ENCODE measurements around the gene RSAD1. TPM values are rescaled to one million over a fixed set of nuclear protein-coding genes. Genes with fewer than 3 reads are reported as not detected.

Gene RSAD1
- total RNA-seq, 4 donors from 2014 or later = 18.7 to 25.9 (median 23.4) TPM

- DNase-seq (ENCODE audit: low spot score) (no peak), ATAC-seq (ENCODE audit: low FRiP score) (no peak)
- TF ChIP-seq CTCF (IDR thresholded peaks at IDR 0.05) = no peak
Observed at GRCh38 chr17:50513495-50513894, 34.8 kb downstream of the RSAD1 start.

GRCh38 chr17:50514388-50514787 lies 35.7 kb downstream of the RSAD1 start:
- ATAC-seq (ENCODE audit: low FRiP score) = no peak
- no peak for TF ChIP-seq CTCF (IDR thresholded peaks at IDR 0.05)
- DNase-seq (ENCODE audit: low spot score) = no peak

GRCh38 chr17:50514936-50515702 lies 36.5 kb downstream of the RSAD1 start:
- peak; percentile 35 for ATAC-seq (ENCODE audit: low FRiP score)
- no peak for DNase-seq (ENCODE audit: low spot score)
- TF ChIP-seq CTCF (IDR thresholded peaks at IDR 0.05) = no peak

GRCh38 chr17:50517011-50517410 lies 38.4 kb downstream of the RSAD1 start:
- ATAC-seq (ENCODE audit: low FRiP score) (no peak), DNase-seq (ENCODE audit: low spot score) (no peak)
- no peak for TF ChIP-seq CTCF (IDR thresholded peaks at IDR 0.05)

- DNase-seq (ENCODE audit: low spot score) (no peak), ATAC-seq (ENCODE audit: low FRiP score) (no peak)
- no peak for TF ChIP-seq CTCF (IDR thresholded peaks at IDR 0.05)
Observed at GRCh38 chr17:50517504-50518383, 39.1 kb downstream of the RSAD1 start.

- ATAC-seq (ENCODE audit: low FRiP score) = no peak
- no peak for DNase-seq (ENCODE audit: low spot score)
- TF ChIP-seq CTCF (IDR thresholded peaks at IDR 0.05) = no peak
Observed at GRCh38 chr17:50518384-50519023, 39.8 kb downstream of the RSAD1 start.
